PC-3 (cell line): Measurements from ENCODE around the gene PRRT1B.

ENCODE experiments used
- EZH2 ChIP-seq: fragments of 300-600 bp; sonication (generic); IDR thresholded peaks from one replicate; pipeline ENCODE4 v1.6.1; 2017; ENCODE audit warnings: antibody characterized with exemption, mild to moderate bottlenecking, low read length; ENCODE audit not compliant: unreplicated experiment
- TF ChIP-seq, protein P1 (sequence below): fragments of 300-600 bp; sonication (generic); conservative IDR thresholded peaks from 2 replicates; pipeline ENCODE4 v1.5.1; 2017; ENCODE audit warnings: antibody characterized with exemption, low read depth, mild to moderate bottlenecking, low read length

DNA sequence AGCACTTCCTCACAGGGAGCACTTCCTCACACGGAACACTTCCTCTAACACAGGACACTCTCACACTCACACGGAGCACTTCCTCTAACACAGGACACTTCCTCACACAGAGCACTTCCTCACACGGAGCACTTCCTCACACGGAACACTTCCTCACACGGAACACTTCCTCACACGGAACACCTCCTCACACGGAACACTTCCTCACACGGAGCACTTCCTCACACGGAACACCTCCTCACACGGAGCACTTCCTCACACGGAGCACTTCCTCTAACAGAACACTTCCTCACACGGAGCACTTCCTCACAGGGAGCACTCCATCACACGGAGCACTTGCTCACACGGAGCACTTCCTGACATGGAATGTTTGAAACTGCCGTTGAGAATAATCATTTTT, 29.2 kb upstream of the PRRT1B start:
- TF ChIP-seq, protein P1, sequence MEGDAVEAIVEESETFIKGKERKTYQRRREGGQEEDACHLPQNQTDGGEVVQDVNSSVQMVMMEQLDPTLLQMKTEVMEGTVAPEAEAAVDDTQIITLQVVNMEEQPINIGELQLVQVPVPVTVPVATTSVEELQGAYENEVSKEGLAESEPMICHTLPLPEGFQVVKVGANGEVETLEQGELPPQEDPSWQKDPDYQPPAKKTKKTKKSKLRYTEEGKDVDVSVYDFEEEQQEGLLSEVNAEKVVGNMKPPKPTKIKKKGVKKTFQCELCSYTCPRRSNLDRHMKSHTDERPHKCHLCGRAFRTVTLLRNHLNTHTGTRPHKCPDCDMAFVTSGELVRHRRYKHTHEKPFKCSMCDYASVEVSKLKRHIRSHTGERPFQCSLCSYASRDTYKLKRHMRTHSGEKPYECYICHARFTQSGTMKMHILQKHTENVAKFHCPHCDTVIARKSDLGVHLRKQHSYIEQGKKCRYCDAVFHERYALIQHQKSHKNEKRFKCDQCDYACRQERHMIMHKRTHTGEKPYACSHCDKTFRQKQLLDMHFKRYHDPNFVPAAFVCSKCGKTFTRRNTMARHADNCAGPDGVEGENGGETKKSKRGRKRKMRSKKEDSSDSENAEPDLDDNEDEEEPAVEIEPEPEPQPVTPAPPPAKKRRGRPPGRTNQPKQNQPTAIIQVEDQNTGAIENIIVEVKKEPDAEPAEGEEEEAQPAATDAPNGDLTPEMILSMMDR, result no peak
- no peak for TF ChIP-seq EZH2
